K562 (cell line): ENCODE measurements around the gene CC2D2B. TPM values are rescaled to one million over a fixed set of nuclear protein-coding genes. Genes with fewer than 3 reads are reported as not detected.

Experiments used
- FOXA1 ChIP-seq: fragments of 450-650 bp; IDR thresholded peaks from 2 replicates; pipeline ENCODE4 v1.6.1; 2016; ENCODE audit warnings: mild to moderate bottlenecking, borderline replicate concordance
- GATAD2B ChIP-seq: fragments of 450-650 bp; IDR thresholded peaks from 2 replicates; pipeline ENCODE4 v1.6.1; 2017; ENCODE audit warnings: mild to moderate bottlenecking, borderline replicate concordance
- RAD21 ChIP-seq, 2 experiments: fragments of 250-450 bp in 1 of 2; fragments of 450-650 bp in 1 of 2; sonication (Bioruptor Pico) in 1 of 2; formaldehyde crosslinking in 1 of 2; IDR thresholded peaks in 1 of 2; conservative IDR thresholded peaks in 1 of 2; 2 replicates each; pipeline versions ENCODE4 v1.4.0 to v1.8.0; 2020 to 2022; ENCODE audit warnings: mild to moderate bottlenecking in 2 of 2, moderate library complexity in 1 of 2
- RBM15 ChIP-seq: fragments of 200-400 bp; formaldehyde crosslinking; IDR thresholded peaks from 2 replicates; pipeline ENCODE4 v1.6.1; 2018; ENCODE audit warnings: mild to moderate bottlenecking, low read length, moderate library complexity; ENCODE audit not compliant: insufficient read depth
- SUPT5H ChIP-seq: fragments of 450-650 bp; IDR thresholded peaks from 2 replicates; pipeline ENCODE4 v1.6.1; 2016
- polyA plus RNA-seq, 8 experiments: library from polyadenylated mRNA; depleted of rRNA in 4 of 8; stranded (reverse) in 5 of 8; unstranded in 3 of 8; fragments of >200 nt; fragmentation: Nextera tagmentation in 2 of 8; fragmentation: Illumina TruSeq in 1 of 8; extraction: Ambion mirVana in 2 of 8; extraction: Trizol in 1 of 8; gene quantifications; 2 replicates each; pipeline versions ENCODE4 v1.2.1 to v1.2.3, GENCODE V29; 2011 to 2014; ENCODE audit warnings: inconsistent platforms in 1 of 8, missing spikeins in 1 of 8
- total RNA-seq, 7 experiments: library from RNA; depleted of rRNA in 6 of 7; stranded (reverse); fragments of >200 nt in 6 of 7; fragmentation: Illumina TruSeq in 2 of 7; extraction: Trizol in 2 of 7; gene quantifications; 2 replicates each; pipeline versions ENCODE4 v1.2.1 to v1.2.3, GENCODE V29; 2011 to 2021; ENCODE audit warnings: low replicate concordance in 1 of 7
- TF ChIP-seq, protein P1 (sequence below): fragments of 450-650 bp; IDR thresholded peaks from 2 replicates; pipeline ENCODE4 v1.6.1; 2017; ENCODE audit warnings: antibody characterized with exemption
- TF ChIP-seq, protein P2 (sequence below), 2 experiments: fragments of 450-650 bp; formaldehyde crosslinking in 1 of 2; IDR thresholded peaks; 2 replicates each; pipeline versions ENCODE4 v1.4.0 to v1.6.1; 2014 to 2020; ENCODE audit warnings: mild to moderate bottlenecking in 2 of 2, borderline replicate concordance in 1 of 2, low read depth in 1 of 2
- TF ChIP-seq, protein P3 (sequence below): fragments of 250-450 bp; sonication (Bioruptor Pico); IDR thresholded peaks from 2 replicates; pipeline ENCODE4 v1.8.0; 2022; ENCODE audit warnings: inconsistent platforms, mild to moderate bottlenecking, moderate library complexity, borderline replicate concordance
- TF ChIP-seq, protein P4 (sequence below), 2 experiments: fragments of 450-650 bp in 1 of 2; sonication (generic) in 1 of 2; formaldehyde crosslinking in 1 of 2; IDR thresholded peaks in 1 of 2; conservative IDR thresholded peaks in 1 of 2; 2 replicates each; pipeline versions ENCODE4 v1.6.1 to v1.8.1; 2016 to 2023; ENCODE audit warnings: mild to moderate bottlenecking in 2 of 2, moderate library complexity in 2 of 2, inconsistent platforms in 1 of 2, missing genetic modification reagents in 1 of 2

CC2D2B gene
- total and polyA plus RNA-seq, 9 of the 15 experiments (the other 6 are each of a cell fraction or from before 2014, with no cell fraction given), result 0.10 to 0.34 (median 0.20) TPM; not detected in 5

DNA sequence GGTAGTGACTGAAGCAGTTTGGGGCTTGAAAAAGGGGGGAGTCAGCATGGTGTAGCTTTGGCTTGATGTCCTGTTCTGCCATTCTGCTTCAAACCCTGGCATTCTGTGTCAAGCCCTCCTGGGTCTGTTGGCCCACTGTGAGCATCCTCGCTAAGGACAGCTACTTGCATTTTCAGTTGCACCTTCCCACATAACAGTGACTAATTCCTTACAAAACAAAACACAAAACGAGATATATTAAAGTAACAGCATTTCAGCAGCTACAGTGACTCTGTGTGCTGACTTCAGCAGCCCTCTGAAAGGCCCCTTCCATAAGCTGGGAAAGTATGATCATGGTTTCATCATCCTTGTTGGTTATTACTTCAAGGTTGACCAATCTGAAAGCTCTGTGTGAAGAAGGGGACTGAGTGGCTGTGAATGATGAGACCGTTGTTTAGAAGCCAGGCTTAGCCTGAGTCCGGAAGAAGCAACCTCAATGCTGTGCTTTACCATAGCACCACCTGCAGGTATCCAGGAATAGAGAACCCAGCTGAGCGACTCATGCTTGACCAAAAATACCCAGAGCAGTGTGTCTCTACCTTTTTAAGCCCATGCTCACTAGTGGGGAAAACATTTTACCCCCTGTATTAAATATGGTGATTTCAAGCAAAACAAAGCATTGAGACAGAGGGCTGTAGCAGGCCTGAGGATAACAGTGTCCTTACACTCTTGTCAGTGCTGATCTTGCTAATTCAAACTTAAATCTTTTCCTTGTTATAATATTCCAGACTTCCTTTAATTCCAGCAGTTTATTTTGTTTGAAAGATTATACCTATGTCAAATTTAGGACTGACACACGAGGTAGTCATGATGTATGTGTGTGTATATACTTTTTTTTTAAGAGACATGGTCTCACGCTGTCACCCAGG is 42.6 kb upstream of the CC2D2B start (continued):
- no peak for TF ChIP-seq GATAD2B
- no peak for TF ChIP-seq RBM15
- TF ChIP-seq, protein P1, sequence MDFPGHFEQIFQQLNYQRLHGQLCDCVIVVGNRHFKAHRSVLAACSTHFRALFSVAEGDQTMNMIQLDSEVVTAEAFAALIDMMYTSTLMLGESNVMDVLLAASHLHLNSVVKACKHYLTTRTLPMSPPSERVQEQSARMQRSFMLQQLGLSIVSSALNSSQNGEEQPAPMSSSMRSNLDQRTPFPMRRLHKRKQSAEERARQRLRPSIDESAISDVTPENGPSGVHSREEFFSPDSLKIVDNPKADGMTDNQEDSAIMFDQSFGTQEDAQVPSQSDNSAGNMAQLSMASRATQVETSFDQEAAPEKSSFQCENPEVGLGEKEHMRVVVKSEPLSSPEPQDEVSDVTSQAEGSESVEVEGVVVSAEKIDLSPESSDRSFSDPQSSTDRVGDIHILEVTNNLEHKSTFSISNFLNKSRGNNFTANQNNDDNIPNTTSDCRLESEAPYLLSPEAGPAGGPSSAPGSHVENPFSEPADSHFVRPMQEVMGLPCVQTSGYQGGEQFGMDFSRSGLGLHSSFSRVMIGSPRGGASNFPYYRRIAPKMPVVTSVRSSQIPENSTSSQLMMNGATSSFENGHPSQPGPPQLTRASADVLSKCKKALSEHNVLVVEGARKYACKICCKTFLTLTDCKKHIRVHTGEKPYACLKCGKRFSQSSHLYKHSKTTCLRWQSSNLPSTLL, result no peak
- peak; percentile 72 to 80 for TF ChIP-seq RAD21 (CRISPR knock-in tag; conservative IDR thresholded peaks at IDR 0.05 in 1 of 2, IDR thresholded peaks at IDR 0.05 in 1 of 2)
- TF ChIP-seq, protein P2, sequence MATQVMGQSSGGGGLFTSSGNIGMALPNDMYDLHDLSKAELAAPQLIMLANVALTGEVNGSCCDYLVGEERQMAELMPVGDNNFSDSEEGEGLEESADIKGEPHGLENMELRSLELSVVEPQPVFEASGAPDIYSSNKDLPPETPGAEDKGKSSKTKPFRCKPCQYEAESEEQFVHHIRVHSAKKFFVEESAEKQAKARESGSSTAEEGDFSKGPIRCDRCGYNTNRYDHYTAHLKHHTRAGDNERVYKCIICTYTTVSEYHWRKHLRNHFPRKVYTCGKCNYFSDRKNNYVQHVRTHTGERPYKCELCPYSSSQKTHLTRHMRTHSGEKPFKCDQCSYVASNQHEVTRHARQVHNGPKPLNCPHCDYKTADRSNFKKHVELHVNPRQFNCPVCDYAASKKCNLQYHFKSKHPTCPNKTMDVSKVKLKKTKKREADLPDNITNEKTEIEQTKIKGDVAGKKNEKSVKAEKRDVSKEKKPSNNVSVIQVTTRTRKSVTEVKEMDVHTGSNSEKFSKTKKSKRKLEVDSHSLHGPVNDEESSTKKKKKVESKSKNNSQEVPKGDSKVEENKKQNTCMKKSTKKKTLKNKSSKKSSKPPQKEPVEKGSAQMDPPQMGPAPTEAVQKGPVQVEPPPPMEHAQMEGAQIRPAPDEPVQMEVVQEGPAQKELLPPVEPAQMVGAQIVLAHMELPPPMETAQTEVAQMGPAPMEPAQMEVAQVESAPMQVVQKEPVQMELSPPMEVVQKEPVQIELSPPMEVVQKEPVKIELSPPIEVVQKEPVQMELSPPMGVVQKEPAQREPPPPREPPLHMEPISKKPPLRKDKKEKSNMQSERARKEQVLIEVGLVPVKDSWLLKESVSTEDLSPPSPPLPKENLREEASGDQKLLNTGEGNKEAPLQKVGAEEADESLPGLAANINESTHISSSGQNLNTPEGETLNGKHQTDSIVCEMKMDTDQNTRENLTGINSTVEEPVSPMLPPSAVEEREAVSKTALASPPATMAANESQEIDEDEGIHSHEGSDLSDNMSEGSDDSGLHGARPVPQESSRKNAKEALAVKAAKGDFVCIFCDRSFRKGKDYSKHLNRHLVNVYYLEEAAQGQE (IDR thresholded peaks at IDR 0.05; ENCODE audit: borderline replicate concordance), result peak; percentile 49; the same call in 1 of the 2 replicates
- TF ChIP-seq, protein P2 (CRISPR knock-in tag; IDR thresholded peaks at IDR 0.05; ENCODE audit: low read depth), result no peak
- TF ChIP-seq, protein P3, sequence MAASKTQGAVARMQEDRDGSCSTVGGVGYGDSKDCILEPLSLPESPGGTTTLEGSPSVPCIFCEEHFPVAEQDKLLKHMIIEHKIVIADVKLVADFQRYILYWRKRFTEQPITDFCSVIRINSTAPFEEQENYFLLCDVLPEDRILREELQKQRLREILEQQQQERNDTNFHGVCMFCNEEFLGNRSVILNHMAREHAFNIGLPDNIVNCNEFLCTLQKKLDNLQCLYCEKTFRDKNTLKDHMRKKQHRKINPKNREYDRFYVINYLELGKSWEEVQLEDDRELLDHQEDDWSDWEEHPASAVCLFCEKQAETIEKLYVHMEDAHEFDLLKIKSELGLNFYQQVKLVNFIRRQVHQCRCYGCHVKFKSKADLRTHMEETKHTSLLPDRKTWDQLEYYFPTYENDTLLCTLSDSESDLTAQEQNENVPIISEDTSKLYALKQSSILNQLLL, result no peak
- no peak for TF ChIP-seq SUPT5H
- no peak for TF ChIP-seq FOXA1
- TF ChIP-seq, protein P4, sequence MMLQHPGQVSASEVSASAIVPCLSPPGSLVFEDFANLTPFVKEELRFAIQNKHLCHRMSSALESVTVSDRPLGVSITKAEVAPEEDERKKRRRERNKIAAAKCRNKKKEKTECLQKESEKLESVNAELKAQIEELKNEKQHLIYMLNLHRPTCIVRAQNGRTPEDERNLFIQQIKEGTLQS (IDR thresholded peaks at IDR 0.05), result peak; percentile 59
- TF ChIP-seq, protein P4 (CRISPR knock-in tag; conservative IDR thresholded peaks at IDR 0.05), result no peak
